Measurements from ENCODE around the gene FCHSD2. TPM values are rescaled to one million over a fixed set of nuclear protein-coding genes. Genes with fewer than 3 reads are reported as not detected.

Gene FCHSD2
- total and polyA plus RNA-seq, 2 of the 13 experiments (the other 11 are each of a cell fraction or from before 2014, with no cell fraction given), result 20.5 to 24.8 TPM

DNA sequence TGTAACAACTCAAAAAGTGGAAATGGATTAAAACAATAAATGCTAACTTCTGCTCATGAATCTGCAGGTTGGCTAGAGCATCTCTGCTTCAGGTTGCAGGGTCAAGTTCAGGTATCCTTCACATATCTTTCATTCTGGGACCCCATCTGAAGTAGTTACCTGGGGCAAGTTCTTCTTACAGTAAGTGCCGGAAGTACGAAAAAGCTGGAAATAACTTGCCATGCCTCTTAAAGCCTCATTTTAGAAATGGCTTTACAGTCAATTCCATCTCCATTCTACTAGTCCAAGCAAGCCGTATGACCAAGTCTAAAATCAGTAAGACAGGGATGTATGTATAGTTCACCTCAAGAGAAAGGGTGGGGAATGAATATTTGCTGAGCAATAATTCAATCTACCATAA is 93.7 kb downstream of the FCHSD2 start:
- Histone ChIP-seq H3K4me3 (replicated peaks in 1 of 3; ENCODE audit: insufficient read depth in 1 of 3, low read depth in 2 of 3, low read length in 3 of 3) (no peak overlapping the region), H3K36me3 (replicated peaks in 1 of 2; ENCODE audit: control insufficient read depth in 1 of 2, insufficient read depth in 2 of 2, low read length in 2 of 2) (peaks cover 0 to 5% of the 10 kb centered on the region in 2 experiments; a peak in 3 of 5 replicates), H4K20me1 (ENCODE audit: insufficient read depth, low read length) (0 out of 2 replicates have a peak, but pooled peaks cover 3% of the 10 kb centered on the region), H3K9ac (ENCODE audit: insufficient read depth, low read depth, low read length) (no peak overlapping the region), H3K27ac (ENCODE audit: extremely low read length, insufficient read depth, low read length) (no peak overlapping the region), H3K27me3 (ENCODE audit: control insufficient read depth in 1 of 2, insufficient read depth in 2 of 2, low read length in 2 of 2) (no peaks in the 10 kb centered on the region), H3K4me1 (ENCODE audit: insufficient read depth, low read length) (peaks cover 16% of the 10 kb centered on the region), H3K4me2 (ENCODE audit: low read depth, low read length) (no peak overlapping the region), H3K79me2 (ENCODE audit: insufficient read depth, low read length) (peaks cover 47% of the 10 kb centered on the region), H2AFZ (ENCODE audit: low read length) (no peak overlapping the region), H3K9me3 (ENCODE audit: low read length) (no peaks in the 10 kb centered on the region)
- no peak for FAIRE-seq
- no TSS peak for BruUV-seq (replicated peaks)
- intact Hi-C loops (cut with micrococcal nuclease; ENCODE audit: unreplicated experiment) (no loop called here), in situ Hi-C loops (cut with HindIII; ENCODE audit: extremely low pct_ligation_motif_present, low pct_unique_long_range_greater_than_20kb) (no loop called here)
- no peak for DNase-seq (ENCODE audit: low spot score)
- ChIA-PET CTCF (ENCODE audit: low intra/inter-chr PET ratio, low total read pairs) (no interaction called here), POLR2A (no interaction called here)
- TF ChIP-seq PAWR (CRISPR knock-in tag; IDR thresholded peaks at IDR 0.05; ENCODE audit: borderline replicate concordance) (no peak), SRF (IDR thresholded peaks at IDR 0.05; ENCODE audit: low read depth, low read length) (no peak), ZNF782 (CRISPR knock-in tag; IDR thresholded peaks at IDR 0.05; ENCODE audit: borderline replicate concordance) (no peak), KLF15 (CRISPR knock-in tag; IDR thresholded peaks at IDR 0.05; ENCODE audit: borderline replicate concordance) (no peak), TCF7L2 (IDR thresholded peaks at IDR 0.05; ENCODE audit: low read depth, low read length) (no peak), NR2F1 (CRISPR knock-in tag; IDR thresholded peaks at IDR 0.05) (no peak), FOXO4 (CRISPR knock-in tag; conservative IDR thresholded peaks at IDR 0.05) (no peak), SCMH1 (CRISPR knock-in tag; IDR thresholded peaks at IDR 0.05; ENCODE audit: borderline replicate concordance) (no peak), ZNF589 (CRISPR knock-in tag; conservative IDR thresholded peaks at IDR 0.05) (no peak), ONECUT2 (CRISPR knock-in tag; IDR thresholded peaks at IDR 0.05) (no peak), BCLAF1 (IDR thresholded peaks at IDR 0.05) (no peak), MIER2 (CRISPR knock-in tag; IDR thresholded peaks at IDR 0.05) (no peak)
- TF ChIP-seq, protein P1, sequence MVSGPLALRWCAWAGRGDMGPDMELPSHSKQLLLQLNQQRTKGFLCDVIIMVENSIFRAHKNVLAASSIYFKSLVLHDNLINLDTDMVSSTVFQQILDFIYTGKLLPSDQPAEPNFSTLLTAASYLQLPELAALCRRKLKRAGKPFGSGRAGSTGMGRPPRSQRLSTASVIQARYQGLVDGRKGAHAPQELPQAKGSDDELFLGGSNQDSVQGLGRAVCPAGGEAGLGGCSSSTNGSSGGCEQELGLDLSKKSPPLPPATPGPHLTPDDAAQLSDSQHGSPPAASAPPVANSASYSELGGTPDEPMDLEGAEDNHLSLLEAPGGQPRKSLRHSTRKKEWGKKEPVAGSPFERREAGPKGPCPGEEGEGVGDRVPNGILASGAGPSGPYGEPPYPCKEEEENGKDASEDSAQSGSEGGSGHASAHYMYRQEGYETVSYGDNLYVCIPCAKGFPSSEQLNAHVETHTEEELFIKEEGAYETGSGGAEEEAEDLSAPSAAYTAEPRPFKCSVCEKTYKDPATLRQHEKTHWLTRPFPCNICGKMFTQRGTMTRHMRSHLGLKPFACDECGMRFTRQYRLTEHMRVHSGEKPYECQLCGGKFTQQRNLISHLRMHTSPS (CRISPR knock-in tag; IDR thresholded peaks at IDR 0.05; ENCODE audit: low read depth), result no peak
- TF ChIP-seq, protein P2, sequence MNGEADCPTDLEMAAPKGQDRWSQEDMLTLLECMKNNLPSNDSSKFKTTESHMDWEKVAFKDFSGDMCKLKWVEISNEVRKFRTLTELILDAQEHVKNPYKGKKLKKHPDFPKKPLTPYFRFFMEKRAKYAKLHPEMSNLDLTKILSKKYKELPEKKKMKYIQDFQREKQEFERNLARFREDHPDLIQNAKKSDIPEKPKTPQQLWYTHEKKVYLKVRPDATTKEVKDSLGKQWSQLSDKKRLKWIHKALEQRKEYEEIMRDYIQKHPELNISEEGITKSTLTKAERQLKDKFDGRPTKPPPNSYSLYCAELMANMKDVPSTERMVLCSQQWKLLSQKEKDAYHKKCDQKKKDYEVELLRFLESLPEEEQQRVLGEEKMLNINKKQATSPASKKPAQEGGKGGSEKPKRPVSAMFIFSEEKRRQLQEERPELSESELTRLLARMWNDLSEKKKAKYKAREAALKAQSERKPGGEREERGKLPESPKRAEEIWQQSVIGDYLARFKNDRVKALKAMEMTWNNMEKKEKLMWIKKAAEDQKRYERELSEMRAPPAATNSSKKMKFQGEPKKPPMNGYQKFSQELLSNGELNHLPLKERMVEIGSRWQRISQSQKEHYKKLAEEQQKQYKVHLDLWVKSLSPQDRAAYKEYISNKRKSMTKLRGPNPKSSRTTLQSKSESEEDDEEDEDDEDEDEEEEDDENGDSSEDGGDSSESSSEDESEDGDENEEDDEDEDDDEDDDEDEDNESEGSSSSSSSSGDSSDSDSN (CRISPR knock-in tag; IDR thresholded peaks at IDR 0.05), result no peak
- WGBS (ENCODE audit: low lambda C conversion rate), result 100% methylated on average over 3 of the region's 3 CpGs
- no peak for ATAC-seq
